Gastroesophageal sphincter (tissue), 4 donors: ENCODE results near the gene PKIB. TPM values are rescaled to one million over a fixed set of nuclear protein-coding genes. Genes with fewer than 3 reads are reported as not detected.

ENCODE experiments used
- ATAC-seq: fragments of 150-250 bp; one replicate; pipeline ENCODE4 v1.9.1; 2016; ENCODE audit warnings: mild to moderate bottlenecking, moderate library complexity
- H3K27ac ChIP-seq, 4 donors: fragments of 200-600 bp; sonication (generic) in 3 of 4; 1 replicate in 3 of 4; 2 replicates in 1 of 4; pipeline ENCODE4 v1.5.1; 2016 to 2019
- H3K27me3 ChIP-seq: fragments of 200-600 bp; sonication (generic); one replicate; pipeline ENCODE4 v1.5.1; 2019
- H3K36me3 ChIP-seq, 2 donors: fragments of 200-600 bp; sonication (generic); one replicate each; pipeline ENCODE4 v1.5.1; 2019; ENCODE audit warnings: control low read depth in 1 of 2
- H3K4me1 ChIP-seq, 3 donors: fragments of 200-600 bp; sonication (generic); 1 replicate in 2 of 3; 2 replicates in 1 of 3; pipeline ENCODE4 v1.5.1; 2016 to 2019; ENCODE audit warnings: control low read depth in 2 of 3
- H3K4me3 ChIP-seq, 2 donors: fragments of 200-600 bp; sonication (generic); one replicate each; pipeline ENCODE4 v1.5.1; 2019; ENCODE audit warnings: mild to moderate bottlenecking in 1 of 2, moderate library complexity in 1 of 2
- H3K9me3 ChIP-seq, 3 donors: fragments of 200-600 bp; sonication (generic); one replicate each; pipeline ENCODE4 v1.5.1; 2017 to 2019; ENCODE audit warnings: control low read depth in 2 of 3
- EP300 ChIP-seq: sonication (generic); formaldehyde crosslinking; IDR thresholded peaks from one replicate; pipeline ENCODE4 v1.6.1; 2017; ENCODE audit warnings: antibody characterized with exemption, mild to moderate bottlenecking
- POLR2A ChIP-seq, 2 donors: fragments of 450-650 bp; IDR thresholded peaks; one replicate each; pipeline ENCODE4 v1.6.1; 2017; ENCODE audit warnings: antibody characterized with exemption in 2 of 2, mild to moderate bottlenecking in 2 of 2, moderate library complexity in 1 of 2
- POLR2AphosphoS5 ChIP-seq: sonication (generic); formaldehyde crosslinking; IDR thresholded peaks from one replicate; pipeline ENCODE4 v1.6.1; 2017; ENCODE audit warnings: antibody characterized with exemption
- WGBS, 2 donors: methylation state at CpG; one replicate each; pipeline ENCODE4 v1.1.5; 2018; ENCODE audit warnings: low coverage in 1 of 2; 5-methylcytosine and 5-hydroxymethylcytosine counted together
- total RNA-seq, 4 donors: library from RNA; depleted of rRNA; stranded (reverse); fragments of >200 nt; gene quantifications; one replicate each; pipeline ENCODE4 v1.1.0, GENCODE V29; 2016
- TF ChIP-seq, protein P1 (sequence below), 4 experiments: fragments of 200-600 bp in 2 of 4; fragments of 450-650 bp in 2 of 4; sonication (generic) in 1 of 4; IDR thresholded peaks; one replicate each; pipeline ENCODE4 v1.5.1; 2017 to 2019; ENCODE audit warnings: antibody characterized with exemption in 4 of 4, mild to moderate bottlenecking in 2 of 4, moderate library complexity in 2 of 4

The PKIB gene
- total RNA-seq, 4 donors from 2014 or later = 0.67 to 1.1 TPM; not detected in 2

GRCh38 chr6:122727244-122727643 lies 117.0 kb downstream of the PKIB start:
- WGBS, 2 donors = 53 to 90% methylated on average over 1 of the region's 1 CpG
- H3K4me1 ChIP-seq = no peaks in the 10 kb centered on the region
- TF ChIP-seq POLR2A (IDR thresholded peaks at IDR 0.05) = no peak
- TF ChIP-seq POLR2AphosphoS5 = no peak
- TF ChIP-seq EP300 = no peak
- TF ChIP-seq, protein P1, sequence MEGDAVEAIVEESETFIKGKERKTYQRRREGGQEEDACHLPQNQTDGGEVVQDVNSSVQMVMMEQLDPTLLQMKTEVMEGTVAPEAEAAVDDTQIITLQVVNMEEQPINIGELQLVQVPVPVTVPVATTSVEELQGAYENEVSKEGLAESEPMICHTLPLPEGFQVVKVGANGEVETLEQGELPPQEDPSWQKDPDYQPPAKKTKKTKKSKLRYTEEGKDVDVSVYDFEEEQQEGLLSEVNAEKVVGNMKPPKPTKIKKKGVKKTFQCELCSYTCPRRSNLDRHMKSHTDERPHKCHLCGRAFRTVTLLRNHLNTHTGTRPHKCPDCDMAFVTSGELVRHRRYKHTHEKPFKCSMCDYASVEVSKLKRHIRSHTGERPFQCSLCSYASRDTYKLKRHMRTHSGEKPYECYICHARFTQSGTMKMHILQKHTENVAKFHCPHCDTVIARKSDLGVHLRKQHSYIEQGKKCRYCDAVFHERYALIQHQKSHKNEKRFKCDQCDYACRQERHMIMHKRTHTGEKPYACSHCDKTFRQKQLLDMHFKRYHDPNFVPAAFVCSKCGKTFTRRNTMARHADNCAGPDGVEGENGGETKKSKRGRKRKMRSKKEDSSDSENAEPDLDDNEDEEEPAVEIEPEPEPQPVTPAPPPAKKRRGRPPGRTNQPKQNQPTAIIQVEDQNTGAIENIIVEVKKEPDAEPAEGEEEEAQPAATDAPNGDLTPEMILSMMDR (IDR thresholded peaks at IDR 0.05) = no peak
- no peak overlapping the region for H3K27ac ChIP-seq
- H3K4me3 ChIP-seq = no peak overlapping the region
- no peak for ATAC-seq
- H3K27me3 ChIP-seq = peaks cover 13% of the 10 kb centered on the region
- no peaks in the 10 kb centered on the region for H3K36me3 ChIP-seq
- no peaks in the 10 kb centered on the region for H3K9me3 ChIP-seq

DNA sequence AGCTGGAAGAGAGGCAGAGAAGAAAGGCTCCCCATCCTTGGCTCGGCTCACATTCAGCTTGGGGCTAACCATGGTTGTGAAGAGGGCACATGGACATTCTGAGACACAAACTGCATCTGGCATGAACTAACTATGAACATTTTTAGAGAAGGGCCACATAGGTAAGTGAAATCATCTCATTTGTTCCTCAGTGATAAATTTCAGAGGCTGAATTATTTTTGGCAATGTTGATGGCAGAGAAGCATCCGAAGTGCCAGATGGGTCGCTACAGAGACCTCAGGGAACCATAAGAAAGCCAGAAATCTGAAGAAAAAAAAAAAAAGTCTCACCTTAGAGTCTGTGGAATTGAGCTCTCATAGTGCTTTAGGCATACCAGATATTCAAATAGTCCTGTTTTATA lies 120.1 kb downstream of the PKIB start:
- no peak overlapping the region for H3K4me3 ChIP-seq
- WGBS, 2 donors = 67 to 69% methylated on average over 1 to 3 of the region's 3 CpGs
- H3K27ac ChIP-seq = no peak overlapping the region
- H3K9me3 ChIP-seq = no peaks in the 10 kb centered on the region
- H3K4me1 ChIP-seq = no peaks in the 10 kb centered on the region
- TF ChIP-seq, protein P1 (IDR thresholded peaks at IDR 0.05) = no peak
- TF ChIP-seq POLR2AphosphoS5 (no peak), EP300 (no peak), POLR2A (IDR thresholded peaks at IDR 0.05) (no peak)
- peaks cover 19% of the 10 kb centered on the region for H3K27me3 ChIP-seq
- no peak for ATAC-seq
- H3K36me3 ChIP-seq = no peaks in the 10 kb centered on the region

- ATAC-seq = no peak
- 0% methylated on average over 4 of the region's 4 CpGs for WGBS, 2 donors
- Histone ChIP-seq H3K27ac (no peak overlapping the region), H3K4me1 (no peaks in the 10 kb centered on the region), H3K4me3 (no peak overlapping the region), H3K36me3 (no peaks in the 10 kb centered on the region), H3K9me3 (no peaks in the 10 kb centered on the region), H3K27me3 (peaks cover 19% of the 10 kb centered on the region)
- TF ChIP-seq, protein P1 (IDR thresholded peaks at IDR 0.05) = peak; percentile 37 to 80 (median 60)
- no peak for TF ChIP-seq EP300
- TF ChIP-seq POLR2A (IDR thresholded peaks at IDR 0.05) = no peak
- TF ChIP-seq POLR2AphosphoS5 = no peak
These were observed 120.7 kb downstream of the PKIB start for GRCh38 chr6:122730775-122731386.

- peaks cover 12% of the 10 kb centered on the region for H3K27me3 ChIP-seq
- H3K27ac ChIP-seq = no peak overlapping the region
- no peaks in the 10 kb centered on the region for H3K9me3 ChIP-seq
- no peak overlapping the region for H3K4me3 ChIP-seq
- no peaks in the 10 kb centered on the region for H3K36me3 ChIP-seq
- no peak for ATAC-seq
- H3K4me1 ChIP-seq = no peaks in the 10 kb centered on the region
- WGBS, 2 donors = 75 to 82% methylated on average over 4 of the region's 4 CpGs
- TF ChIP-seq EP300 (no peak), POLR2AphosphoS5 (no peak)
These were observed 123.1 kb downstream of the PKIB start for GRCh38 chr6:122733259-122733658.

DNA sequence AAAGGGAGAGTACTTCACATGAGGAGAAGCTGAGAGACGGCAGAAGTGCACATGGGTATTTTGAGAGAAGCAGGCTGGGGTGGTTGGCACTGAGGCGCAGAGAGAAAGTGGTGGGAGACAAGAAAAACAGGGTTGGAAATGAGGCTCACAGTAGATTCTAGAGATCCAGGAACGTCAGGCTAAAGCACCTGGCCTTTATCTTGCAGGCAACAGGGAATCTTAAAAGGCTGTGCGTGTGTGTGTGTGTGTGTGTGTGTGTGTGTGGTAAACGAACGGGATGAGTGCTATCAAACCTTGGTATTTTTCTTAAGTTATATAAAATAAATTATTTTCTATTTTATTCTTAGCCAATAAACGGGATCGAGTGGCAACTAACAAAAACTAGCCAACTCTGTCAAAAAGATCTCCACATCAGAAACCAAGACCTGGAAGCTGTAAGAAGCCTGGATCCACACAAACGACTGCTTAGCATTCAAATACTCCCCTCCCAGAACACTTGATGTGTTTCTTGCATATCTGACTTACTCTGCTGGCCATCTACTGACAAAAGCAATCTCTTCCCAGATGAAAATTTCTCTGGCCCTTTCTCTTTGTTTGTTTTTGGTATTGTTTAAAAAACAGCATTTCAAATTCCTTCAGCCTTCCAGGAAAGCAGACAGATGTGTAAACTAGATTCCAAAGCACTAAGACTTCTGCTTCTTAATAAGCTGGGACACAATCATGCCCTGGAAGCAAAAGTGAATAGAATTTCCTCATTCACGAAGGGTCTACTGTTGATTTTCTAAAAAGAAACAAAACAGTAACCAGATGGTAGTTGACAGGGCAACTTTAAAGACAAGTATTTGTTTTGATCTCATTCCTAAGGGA lies 124.6 kb downstream of the PKIB start:
- Histone ChIP-seq H3K9me3 (no peaks in the 10 kb centered on the region), H3K36me3 (no peaks in the 10 kb centered on the region), H3K4me3 (no peak overlapping the region), H3K27ac (no peak overlapping the region), H3K27me3 (peaks cover 6% of the 10 kb centered on the region), H3K4me1 (no peaks in the 10 kb centered on the region)
- TF ChIP-seq, protein P1 (IDR thresholded peaks at IDR 0.05) = no peak
- TF ChIP-seq EP300 (no peak), POLR2A (IDR thresholded peaks at IDR 0.05) (no peak)
- no peak for ATAC-seq
- 41 to 50% methylated on average over 10 of the region's 10 CpGs for WGBS, 2 donors
